PFSK-1 (cell line): ENCODE data around the gene IST1.

ENCODE experiments used
- FOXP2 ChIP-seq: optimal IDR thresholded peaks from 2 replicates; pipeline ENCODE3; 2011; ENCODE audit warnings: borderline replicate concordance, control low read depth, inconsistent platforms; ENCODE audit not compliant: insufficient read depth; ENCODE audit errors: extremely low read length, extremely low read depth
- POLR2AphosphoS5 ChIP-seq: IDR thresholded peaks from 2 replicates; pipeline ENCODE4 v1.6.1; 2012; ENCODE audit warnings: low read depth, mild to moderate bottlenecking, control low read depth, low read length, moderate library complexity
- SIN3A ChIP-seq: IDR thresholded peaks from 2 replicates; pipeline ENCODE4 v1.6.1; 2012; ENCODE audit warnings: mild to moderate bottlenecking, low read length, moderate library complexity, borderline replicate concordance; ENCODE audit not compliant: insufficient read depth
- TAF1 ChIP-seq: IDR thresholded peaks from 2 replicates; pipeline ENCODE4 v1.6.1; 2012; ENCODE audit warnings: low read length, control low read depth, borderline replicate concordance; ENCODE audit not compliant: insufficient read depth
- TF ChIP-seq, protein P1 (sequence below), 2 experiments: IDR thresholded peaks; 2 replicates each; pipeline versions ENCODE4 v1.6.1 to v1.8.0; 2011 to 2012; ENCODE audit warnings: low read depth in 2 of 2, low read length in 2 of 2, control low read depth in 1 of 2, inconsistent platforms in 1 of 2, mild to moderate bottlenecking in 1 of 2, moderate library complexity in 1 of 2; ENCODE audit not compliant: insufficient read depth in 1 of 2

Gene IST1

DNA sequence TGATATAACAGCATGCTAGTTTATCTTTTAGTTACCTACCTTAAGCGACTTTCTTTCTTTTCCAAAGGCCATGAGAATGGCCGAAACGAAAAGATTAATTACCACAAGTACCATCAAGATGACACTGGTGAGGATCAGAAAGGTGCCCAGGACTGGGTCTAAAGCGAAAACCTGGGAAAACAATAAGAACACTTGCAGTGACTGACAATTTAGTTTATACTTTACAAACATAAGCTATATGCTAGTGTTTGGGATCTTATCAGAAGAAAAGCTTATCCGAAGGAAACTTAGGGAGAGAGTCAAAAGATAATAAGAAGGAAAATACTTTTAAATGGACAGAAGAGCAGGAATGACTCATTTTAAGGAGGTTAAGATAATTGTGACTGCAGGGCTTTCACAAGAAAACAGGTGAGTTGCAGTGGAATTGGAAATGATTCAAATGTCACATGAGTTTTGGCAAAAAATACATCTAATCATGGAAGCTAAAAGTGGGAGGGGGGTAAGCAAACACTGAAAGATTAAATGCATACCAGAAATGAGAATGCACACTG, 34.8 kb downstream of the IST1 start:
- TF ChIP-seq POLR2AphosphoS5, result no peak
- no peak for TF ChIP-seq SIN3A
- TF ChIP-seq, protein P1, sequence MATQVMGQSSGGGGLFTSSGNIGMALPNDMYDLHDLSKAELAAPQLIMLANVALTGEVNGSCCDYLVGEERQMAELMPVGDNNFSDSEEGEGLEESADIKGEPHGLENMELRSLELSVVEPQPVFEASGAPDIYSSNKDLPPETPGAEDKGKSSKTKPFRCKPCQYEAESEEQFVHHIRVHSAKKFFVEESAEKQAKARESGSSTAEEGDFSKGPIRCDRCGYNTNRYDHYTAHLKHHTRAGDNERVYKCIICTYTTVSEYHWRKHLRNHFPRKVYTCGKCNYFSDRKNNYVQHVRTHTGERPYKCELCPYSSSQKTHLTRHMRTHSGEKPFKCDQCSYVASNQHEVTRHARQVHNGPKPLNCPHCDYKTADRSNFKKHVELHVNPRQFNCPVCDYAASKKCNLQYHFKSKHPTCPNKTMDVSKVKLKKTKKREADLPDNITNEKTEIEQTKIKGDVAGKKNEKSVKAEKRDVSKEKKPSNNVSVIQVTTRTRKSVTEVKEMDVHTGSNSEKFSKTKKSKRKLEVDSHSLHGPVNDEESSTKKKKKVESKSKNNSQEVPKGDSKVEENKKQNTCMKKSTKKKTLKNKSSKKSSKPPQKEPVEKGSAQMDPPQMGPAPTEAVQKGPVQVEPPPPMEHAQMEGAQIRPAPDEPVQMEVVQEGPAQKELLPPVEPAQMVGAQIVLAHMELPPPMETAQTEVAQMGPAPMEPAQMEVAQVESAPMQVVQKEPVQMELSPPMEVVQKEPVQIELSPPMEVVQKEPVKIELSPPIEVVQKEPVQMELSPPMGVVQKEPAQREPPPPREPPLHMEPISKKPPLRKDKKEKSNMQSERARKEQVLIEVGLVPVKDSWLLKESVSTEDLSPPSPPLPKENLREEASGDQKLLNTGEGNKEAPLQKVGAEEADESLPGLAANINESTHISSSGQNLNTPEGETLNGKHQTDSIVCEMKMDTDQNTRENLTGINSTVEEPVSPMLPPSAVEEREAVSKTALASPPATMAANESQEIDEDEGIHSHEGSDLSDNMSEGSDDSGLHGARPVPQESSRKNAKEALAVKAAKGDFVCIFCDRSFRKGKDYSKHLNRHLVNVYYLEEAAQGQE (IDR thresholded peaks at IDR 0.05; ENCODE audit: insufficient read depth in 1 of 2, low read depth in 2 of 2, low read length in 2 of 2), result no peak
- no peak for TF ChIP-seq FOXP2
- TF ChIP-seq TAF1, result no peak

DNA sequence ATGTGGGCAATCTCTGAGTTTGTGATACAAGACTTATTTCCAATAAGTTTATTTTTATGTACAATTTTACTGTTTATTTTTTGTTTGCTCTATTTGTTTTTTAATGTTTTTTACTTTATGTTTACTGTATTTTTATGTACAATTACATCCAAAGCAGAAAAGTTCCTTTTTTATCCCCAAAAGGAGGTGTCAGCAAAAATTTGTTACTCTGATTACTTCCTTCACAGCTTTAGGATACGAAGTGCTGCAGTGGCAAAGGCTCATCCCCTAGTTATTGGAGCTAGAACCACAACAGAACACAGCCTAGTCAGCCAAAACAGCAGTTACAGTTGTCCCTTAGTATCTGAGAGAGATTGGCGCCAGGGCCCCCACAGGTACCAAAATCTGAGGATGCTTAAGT, 35.7 kb downstream of the IST1 start:
- no peak for TF ChIP-seq TAF1
- TF ChIP-seq FOXP2, result no peak

DNA sequence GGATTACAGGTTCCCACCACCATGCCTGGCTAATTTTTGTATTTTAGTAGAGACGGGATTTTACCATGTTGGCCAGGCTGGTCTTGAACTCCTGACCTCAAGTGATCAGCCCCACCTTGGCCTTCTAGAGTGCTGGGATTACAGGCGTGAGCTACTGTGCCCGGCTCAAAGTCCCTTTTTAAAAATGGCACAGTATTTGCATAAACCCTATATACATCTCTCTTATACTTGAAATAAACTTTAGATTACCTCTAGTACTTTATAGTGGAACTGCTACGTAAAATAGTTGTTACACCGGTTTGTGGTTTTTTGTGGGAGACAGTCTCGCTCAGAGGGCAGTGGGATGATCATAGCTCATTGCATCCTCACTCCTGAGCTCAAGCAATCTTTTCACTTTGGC, 36.3 kb downstream of the IST1 start:
- no peak for TF ChIP-seq SIN3A
- no peak for TF ChIP-seq POLR2AphosphoS5
- TF ChIP-seq, protein P1 (IDR thresholded peaks at IDR 0.05; ENCODE audit: insufficient read depth in 1 of 2, low read depth in 2 of 2, low read length in 2 of 2), result no peak
- TF ChIP-seq FOXP2, result no peak
- TF ChIP-seq TAF1, result no peak

DNA sequence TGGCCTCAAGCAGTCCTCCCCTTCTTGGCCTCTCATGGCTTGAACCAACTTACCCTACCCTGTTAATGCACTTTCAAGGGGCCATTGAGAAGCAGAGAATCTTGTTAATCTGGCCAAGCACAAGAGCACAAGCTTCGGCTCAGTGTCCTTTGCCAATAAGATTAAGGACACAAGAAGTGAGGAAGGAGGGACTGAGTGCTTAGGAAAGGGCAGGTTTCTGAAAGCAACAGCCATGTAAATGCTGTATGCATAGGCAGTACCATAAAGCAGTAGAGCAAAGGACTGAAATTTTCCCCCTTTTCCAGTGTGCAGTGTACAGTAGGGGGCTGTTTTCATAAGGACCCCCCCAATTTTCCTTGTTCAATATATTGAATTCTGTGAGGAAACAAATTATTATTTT, 37.7 kb downstream of the IST1 start:
- TF ChIP-seq POLR2AphosphoS5, result no peak
- TF ChIP-seq, protein P1 (IDR thresholded peaks at IDR 0.05; ENCODE audit: insufficient read depth in 1 of 2, low read depth in 2 of 2, low read length in 2 of 2), result no peak
- TF ChIP-seq SIN3A, result no peak
- no peak for TF ChIP-seq TAF1
- TF ChIP-seq FOXP2, result no peak

DNA sequence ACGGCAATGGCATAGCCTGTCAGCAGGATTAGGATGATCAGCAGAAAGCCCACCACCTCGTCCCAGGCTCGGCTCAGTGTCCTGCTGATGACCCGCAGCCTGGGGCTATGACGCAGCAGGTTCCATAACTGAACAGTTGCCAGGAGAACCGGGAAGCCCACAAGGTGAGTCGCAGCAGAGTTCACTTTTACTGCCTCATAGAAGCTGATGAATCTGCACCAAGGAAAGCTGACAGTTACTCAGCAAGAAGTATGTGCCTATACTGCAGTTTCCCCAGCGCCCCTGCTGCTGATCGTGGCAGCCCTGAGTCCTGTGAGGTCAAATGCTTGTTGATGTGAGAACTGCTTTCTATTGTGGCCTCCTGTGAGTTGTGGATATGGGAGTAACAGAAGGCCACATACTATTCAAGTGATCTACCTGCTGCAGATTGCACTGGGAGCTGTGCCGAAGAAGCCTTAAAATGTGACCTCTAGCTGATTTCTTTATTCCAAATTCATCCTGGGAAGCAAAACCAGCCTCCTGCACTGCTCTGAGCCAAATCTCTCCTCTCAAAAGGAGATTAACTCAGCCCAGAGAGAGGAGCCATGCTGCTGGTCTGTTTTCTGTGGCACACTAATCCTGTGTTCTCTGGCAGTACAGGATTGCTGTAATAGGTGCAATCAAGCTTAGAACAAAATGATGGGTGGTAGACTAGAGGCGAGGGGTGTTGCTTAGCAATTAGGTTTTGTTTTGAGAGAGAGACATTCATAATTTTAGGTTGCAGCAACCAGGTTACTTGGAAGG, 38.8 kb downstream of the IST1 start:
- no peak for TF ChIP-seq SIN3A
- TF ChIP-seq, protein P1 (IDR thresholded peaks at IDR 0.05; ENCODE audit: insufficient read depth in 1 of 2, low read depth in 2 of 2, low read length in 2 of 2), result no peak
- TF ChIP-seq TAF1, result no peak
- TF ChIP-seq POLR2AphosphoS5, result no peak
- no peak for TF ChIP-seq FOXP2
